T-helper 2 cell (primary cell): Measurements from ENCODE around the gene PCDHGA3.
"Not testable (repeated sequence)": the region's sequence is repeated elsewhere in the genome, so short reads cannot be mapped to it uniquely, and the experiment has no call there.

Experiments
- DNase-seq, 5 experiments: peaks; one replicate each; pipeline versions ENCODE4 v3.0.0 to v3.0.0-alpha.2; 2012 to 2022

PCDHGA3 gene

GRCh38 chr5:141383345-141383744 lies 39.7 kb downstream of the PCDHGA3 start:
- DNase-seq, result no peak

GRCh38 chr5:141384471-141385267 lies 41.0 kb downstream of the PCDHGA3 start:
- no peak for DNase-seq

- DNase-seq, result peak in 1 of 5 experiments; percentile 30
Measured at GRCh38 chr5:141387557-141388311, 44.1 kb downstream of the PCDHGA3 start, which contains the start of gene PCDHGB4. TSS of gene PCDHGB4 (plus strand) at chr5:141387698. CDS start at chr5:141387885, 187 bp downstream.

- no peak for DNase-seq
Measured at GRCh38 chr5:141388661-141389060, 45.0 kb downstream of the PCDHGA3 start.

- DNase-seq, result no peak
Measured at GRCh38 chr5:141389153-141390042, 45.8 kb downstream of the PCDHGA3 start.

GRCh38 chr5:141392429-141393198 lies 49.0 kb downstream of the PCDHGA3 start, which contains the start of gene PCDHGA8:
TSS of gene PCDHGA8 (plus strand) at chr5:141392633. CDS start at chr5:141392814, 181 bp downstream.
- peak in 1 of 5 experiments; percentile 14 for DNase-seq

GRCh38 chr5:141393267-141393666 lies 49.6 kb downstream of the PCDHGA3 start:
- DNase-seq, result no peak

- not testable (repeated sequence) for DNase-seq
Measured at GRCh38 chr5:141394401-141395187, 51.0 kb downstream of the PCDHGA3 start.
